HG03558 (cell line): ENCODE data around the gene AKIP1.
A peak's percentile ranks its signal among the peaks of the same experiment; 100 is the strongest.
"Not testable (repeated sequence)": the region's sequence is repeated elsewhere in the genome, so short reads cannot be mapped to it uniquely, and the experiment has no call there.

Source experiments
- ATAC-seq: cut with Tn5 transposase; IDR thresholded peaks from one replicate; pipeline ENCODE4 v1.9.1; 2021; ENCODE audit warnings: moderate number of reproducible peaks; ENCODE audit not compliant: unreplicated experiment; ENCODE audit errors: extremely low read depth

Gene AKIP1, protein sequence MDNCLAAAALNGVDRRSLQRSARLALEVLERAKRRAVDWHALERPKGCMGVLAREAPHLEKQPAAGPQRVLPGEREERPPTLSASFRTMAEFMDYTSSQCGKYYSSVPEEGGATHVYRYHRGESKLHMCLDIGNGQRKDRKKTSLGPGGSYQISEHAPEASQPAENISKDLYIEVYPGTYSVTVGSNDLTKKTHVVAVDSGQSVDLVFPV

DNA sequence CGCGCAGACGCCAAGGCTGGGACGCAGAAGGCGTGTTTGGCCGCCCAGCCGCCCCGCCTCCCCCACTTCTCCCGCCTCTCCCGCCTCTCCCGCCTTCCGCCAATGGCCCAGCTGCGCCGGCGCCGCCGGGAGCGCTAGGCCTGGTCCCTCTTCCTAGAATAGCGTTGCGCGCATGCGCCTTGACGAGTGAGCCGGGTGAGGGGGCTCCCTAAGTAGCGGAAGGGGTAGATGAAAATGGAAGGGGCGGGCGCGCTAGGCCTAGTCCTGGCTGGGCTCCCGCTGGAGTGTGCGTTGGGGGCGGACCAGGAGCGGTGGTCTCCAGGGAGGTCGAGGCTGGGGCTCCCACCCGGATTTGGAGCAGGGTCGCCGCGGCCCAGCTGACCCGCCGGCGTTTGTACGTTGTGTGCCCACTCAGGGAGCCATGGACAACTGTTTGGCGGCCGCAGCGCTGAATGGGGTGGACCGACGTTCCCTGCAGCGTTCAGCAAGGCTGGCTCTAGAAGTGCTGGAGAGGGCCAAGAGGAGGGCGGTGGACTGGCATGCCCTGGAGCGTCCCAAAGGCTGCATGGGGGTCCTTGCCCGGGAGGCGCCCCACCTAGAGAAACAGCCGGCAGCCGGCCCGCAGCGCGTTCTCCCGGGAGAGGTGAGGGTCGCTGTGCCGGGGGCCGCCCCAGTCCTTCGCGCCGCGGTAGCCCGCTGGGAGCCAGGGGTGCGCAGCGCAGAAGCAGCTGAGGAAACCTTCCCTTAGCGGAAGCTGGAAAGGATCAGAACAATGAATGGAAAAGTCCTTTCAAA lies at the start of gene AKIP1:
Gene AKIP1 (plus strand): TSS at position 161 of the 795 bp plus-strand sequence. CDS start 261 bp downstream, at position 422.
- ATAC-seq: peak; percentile 41

DNA sequence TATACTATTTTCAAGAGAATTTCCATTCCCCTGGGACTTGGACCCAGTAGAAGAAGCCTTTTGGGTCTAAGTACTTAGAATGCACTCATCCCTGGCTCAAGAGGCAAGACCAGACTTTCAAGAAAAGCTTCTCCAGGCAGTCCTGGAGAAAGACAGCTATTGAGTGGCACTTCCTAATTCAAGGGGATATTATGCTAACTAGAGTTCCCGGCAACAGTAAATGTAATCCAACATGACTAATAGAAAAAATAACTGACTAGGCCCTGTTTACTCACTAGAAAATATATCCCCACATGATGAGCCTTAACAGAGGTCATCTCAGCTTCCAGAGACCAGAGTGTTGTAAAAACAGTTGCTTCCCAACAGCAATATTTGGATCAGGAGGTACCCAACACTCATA lies 47.2 kb upstream of the AKIP1 start:
- ATAC-seq: no peak

DNA sequence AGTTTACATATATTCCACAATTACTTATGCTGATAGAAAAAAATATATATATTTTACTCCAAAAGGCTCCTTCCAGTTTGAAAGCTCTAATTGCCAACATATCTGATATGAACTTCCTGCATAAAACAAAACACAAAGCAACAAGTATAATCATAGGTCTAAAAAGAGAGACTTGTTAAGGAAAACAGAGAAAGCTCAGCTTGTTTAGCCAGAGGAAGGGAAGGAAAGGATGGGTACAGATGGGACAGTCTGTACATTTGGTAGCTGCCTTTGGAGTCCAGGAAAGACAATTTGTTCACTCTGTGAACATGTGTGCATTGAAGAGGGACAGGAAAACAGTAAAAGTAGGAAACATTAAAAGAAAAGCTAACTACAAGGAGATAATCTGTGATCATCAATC lies 45.7 kb upstream of the AKIP1 start:
- no peak for ATAC-seq

DNA sequence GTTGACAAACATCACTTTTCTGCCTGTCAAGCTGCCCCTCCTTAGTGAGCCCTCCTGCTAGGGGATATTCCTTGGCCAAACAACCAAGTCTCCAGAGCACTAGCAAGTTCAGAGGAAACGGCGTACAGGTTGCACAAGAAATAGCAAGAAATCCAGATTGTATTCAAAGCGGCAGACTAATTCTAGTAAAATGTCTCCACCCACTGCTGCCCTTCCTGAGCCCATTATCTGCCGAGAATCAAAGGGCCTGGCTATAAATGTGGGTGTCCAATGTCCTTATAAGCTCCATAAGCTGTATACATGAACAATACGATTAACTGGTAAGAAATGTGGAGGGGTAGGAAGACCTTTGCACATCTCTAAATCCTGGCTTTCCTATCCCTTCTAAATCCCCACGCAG lies 44.0 kb upstream of the AKIP1 start:
- no peak for ATAC-seq

DNA sequence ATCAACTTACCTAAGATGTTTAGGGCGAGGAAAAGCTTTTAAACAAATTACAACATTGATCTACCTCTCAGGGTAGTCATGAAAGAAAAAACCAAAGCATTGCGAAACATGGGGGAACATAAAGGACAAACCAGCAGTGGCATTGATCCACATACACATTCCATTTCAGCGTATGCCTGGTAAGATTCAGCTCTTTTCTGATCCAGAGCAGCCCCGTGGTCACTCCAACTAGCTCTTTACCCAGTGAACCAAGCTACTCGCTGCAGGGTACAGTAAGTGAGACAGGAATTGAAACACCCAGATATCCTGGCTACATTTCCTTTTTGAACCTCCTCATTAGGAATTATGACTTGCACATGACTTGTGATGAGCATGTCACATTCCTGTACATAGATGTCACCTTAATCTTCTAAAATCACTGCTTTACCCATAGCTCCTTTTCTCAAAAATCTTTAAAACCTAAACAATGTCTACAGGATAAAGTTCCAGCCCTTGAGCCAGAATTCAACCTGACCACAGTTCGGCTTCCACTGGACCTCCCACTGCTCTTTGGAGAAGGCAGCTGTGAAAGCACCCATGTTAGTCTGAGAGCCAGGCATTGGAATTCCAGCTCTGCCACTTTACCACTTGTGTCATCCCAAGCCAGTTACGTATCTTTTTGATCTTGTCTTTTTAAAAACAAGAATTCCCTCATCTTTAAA lies 42.9 kb upstream of the AKIP1 start:
- no peak for ATAC-seq

DNA sequence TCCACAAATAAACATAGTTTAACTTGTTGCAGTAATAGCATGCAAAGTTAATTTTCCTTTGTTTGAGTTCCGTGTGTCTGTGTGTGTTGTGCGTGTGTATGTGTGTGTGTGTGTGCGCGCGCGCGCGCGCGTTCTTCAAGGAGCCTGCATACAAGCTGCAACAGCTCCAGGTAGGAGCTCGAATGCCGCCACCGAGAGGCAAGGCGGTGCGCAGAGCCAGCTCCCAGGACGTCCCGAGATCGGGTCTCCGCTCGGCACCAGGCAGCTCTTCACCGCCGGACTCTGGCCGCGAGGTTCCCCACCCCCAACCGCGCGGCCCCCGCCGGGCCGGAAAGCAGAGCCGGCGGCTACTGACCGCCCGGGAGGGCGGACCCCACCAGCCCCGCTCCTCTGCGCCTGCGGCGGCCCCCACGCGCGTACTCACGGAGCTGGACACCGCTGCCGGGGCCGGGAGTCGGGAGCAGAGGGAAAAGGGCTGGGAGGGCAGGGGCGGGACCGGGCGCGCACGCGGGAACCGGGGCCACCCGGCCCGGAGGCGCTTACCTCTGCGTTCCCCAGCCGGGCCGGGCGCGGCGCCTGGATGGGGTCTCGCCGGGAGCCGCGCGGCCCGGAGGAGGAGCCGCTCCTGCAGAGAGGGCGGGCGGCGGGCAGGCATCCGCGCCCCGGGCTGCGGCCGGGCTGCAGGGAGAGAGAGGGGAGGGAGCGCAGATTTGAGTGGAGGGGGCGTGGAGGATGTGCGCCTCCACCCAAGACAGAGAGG lies 40.4 kb upstream of the AKIP1 start:
- no peak for ATAC-seq

DNA sequence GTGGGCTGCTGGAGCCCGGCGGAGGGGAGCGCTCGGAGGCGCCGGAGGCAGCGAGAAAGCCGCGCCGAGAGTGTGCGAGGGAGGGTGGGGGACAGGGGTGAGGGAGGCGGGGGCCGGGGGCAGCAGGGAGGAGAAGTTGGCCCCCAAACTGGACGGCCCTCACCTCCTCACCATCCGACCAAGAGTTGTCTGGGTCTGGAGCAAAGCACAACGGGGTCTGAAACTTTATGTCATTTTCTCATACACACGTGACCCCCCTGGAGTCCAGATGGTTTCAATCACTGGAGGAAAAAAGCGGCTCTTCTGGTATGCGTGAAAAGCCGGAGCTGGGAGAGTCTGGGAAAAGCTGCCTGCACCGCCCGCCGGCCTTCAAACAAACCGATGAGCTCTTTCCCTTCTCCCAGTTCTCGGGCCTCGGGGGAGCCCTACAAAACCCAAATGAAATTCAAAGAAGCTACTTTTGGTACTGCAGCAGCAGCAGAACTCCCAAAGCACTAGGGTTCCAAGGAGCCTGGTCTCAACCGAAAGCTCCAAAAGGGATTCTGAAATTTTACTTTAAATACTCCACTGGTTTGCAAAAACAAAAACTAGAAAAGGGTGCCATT lies 39.7 kb upstream of the AKIP1 start:
- no peak for ATAC-seq

DNA sequence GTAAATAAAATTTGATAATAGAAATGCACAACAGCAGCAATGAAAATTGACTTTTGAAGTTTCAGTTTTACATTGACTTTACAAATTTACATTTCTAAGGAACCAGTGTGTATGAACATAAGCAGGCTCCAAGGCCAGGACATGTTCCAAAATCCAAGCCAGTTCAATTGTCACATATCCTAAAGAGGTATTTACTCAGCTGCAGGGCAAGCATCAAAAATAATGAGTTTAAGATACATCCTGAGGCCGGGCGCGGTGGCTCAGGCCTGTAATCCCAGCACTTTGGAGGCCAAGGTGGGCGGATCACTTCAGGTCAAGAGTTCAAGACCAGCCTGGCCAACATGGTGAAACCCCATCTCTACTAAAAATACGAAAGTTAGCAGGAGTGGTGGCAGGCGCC lies 39.0 kb upstream of the AKIP1 start:
- no peak for ATAC-seq

DNA sequence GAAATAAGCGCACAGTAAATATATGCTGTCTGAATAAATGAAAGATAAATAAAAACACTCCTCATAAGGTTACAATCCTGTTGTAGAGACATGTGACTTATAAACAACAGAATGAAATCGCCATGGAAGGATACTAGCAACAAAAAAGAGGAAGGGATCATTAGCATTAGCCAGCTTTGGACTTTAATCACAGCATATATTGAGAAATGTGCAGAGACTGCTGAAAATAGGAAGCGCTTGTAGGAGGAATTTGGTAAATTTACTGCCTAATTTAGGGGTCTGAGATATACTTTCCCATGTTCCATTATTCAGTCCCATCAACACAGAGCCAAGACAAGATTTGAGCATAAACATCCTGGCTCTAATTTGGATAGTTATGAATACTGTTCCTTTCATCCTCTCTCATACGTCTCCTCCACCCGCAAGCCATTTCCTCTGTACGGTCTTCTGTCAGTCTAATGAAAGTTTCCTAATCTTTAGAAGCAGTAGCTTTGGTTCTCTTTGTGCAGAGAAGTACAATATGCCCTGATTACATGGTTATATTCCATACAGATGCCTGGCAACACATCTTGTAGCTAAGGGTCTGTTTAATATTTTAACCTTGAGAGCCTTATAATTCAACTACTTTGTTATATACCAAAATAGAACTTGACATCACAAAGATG lies 37.1 kb upstream of the AKIP1 start:
- no peak for ATAC-seq

DNA sequence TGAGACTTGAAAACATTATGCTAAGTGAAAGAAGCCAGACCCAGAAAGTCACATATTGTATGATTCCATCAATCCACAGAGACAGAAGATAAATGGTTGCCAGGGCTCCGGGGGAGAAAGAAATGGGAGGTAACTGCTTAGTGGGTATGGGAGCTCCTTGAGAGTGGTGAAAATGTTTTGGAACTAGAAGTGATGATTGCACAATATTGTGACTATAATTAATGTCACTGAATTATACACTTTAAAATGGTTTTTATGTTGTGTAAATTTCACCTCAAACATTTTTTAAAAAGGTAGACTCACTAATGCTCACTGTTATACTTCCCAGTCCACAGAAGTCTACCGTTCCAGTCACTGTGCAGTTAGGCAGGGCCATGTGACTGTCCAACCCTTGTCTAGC lies 32.2 kb upstream of the AKIP1 start:
- ATAC-seq: no peak

DNA sequence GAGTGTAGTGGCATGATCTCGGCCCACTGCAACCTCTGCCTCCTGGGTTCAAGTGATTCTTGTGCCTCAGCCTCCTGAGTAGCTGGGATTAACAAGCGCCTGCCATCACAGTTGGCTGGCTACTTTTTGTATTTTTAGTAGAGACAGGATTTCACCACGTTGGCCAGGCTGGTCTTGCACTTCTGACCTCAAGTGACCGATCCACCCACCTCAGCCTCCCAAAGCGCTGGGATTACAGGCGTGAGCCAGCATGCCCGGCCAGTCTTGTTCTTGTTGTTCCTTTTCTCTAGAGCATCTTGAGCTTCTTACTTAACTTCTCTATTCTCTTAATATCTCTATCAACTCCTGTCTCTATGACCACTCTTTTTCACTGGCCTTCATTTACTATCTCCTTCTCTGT lies 29.4 kb upstream of the AKIP1 start:
- ATAC-seq: not testable (repeated sequence)

DNA sequence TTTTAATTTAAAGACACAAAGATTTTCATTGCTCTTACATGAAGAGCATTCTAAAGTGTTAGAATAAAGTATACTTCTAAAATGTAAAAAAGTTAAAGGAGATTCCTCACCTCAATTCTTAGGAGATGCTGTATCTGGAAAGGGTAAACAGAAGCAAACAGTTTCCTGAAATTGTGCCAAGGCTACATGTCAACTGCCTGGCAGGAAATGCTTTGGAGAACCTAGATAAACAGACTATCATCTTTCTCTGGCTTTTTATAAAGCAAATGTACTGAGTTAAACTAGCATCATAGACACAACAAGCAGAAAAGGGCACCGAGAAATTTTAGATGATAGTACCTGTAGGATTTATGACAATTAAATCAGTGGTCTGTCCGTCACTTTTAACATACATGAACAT lies 24.7 kb upstream of the AKIP1 start:
- no peak for ATAC-seq

DNA sequence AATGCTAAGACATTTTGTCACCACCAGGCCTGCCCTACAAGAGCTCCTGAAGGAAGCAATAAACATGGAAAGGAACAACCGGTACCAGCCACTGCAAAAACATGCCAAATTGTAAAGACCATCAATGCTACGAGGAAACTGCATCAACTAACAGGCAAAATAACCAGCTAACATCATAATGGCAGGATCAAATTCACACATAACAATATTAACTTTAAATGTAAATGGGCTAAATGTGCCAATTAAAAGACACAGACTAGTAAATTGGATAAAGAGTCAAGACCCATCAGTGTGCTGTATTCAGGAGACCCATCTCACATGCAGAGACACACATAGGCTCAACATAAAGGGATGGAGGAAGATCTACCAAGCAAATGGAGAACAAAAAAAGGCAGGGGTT lies 19.8 kb upstream of the AKIP1 start:
- ATAC-seq: not testable (repeated sequence)

DNA sequence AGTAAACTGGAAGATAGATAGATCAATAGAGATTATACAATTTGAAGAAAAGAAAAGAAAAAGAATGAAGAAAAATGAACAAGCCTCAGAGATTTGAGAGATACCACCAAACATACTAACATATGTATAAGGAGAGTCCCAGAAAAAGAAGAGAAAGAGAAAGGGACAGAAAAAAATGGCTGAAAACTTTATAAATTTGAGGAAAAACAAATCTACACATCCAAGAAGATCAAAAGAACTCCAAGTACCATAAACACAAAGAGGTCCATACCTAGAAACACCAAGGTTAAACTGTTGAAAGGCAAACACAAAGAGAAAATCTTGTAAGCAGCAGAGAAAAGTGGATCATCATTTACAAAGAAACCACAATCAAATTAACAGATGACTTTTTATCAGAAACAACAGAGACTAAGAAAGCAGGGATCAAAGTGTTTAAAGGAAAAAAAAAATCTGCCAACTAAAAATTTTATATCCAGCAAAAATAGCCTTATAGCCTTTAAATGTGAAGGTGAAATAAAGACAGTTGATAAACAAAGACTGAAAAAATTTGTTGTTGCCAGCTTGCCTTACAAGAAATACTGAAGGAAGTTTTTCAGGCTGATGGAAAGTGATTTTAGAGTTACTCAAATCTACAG lies 11.8 kb upstream of the AKIP1 start:
- no peak for ATAC-seq

DNA sequence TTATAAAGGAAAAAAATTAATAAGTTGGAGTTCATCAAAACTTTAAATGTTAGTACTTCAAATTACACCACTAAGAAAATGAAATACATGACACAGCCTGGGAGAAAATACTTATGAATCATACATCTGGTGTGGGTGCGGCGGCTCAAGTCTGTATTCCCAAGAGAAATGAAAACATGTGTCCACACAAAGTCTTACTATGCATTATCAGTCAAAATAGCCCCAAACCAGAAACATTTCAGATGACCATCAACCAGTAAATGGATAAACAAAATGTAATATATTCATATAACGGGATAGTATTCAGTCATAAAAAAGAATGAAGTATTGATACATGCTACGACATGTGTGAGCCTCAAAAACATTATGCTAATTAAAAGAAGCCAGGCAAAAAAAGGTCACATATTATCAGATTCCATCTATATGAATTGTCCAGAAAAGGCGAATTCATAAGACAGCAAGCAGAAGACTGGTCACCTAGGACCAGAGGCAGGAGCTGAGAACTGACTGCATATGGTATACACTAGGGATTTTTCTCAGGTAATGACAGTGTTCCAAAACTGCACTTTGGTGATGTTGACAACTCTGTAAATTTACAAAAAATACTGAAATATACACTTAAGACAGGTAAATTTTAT lies 5.3 kb upstream of the AKIP1 start:
- no peak for ATAC-seq

DNA sequence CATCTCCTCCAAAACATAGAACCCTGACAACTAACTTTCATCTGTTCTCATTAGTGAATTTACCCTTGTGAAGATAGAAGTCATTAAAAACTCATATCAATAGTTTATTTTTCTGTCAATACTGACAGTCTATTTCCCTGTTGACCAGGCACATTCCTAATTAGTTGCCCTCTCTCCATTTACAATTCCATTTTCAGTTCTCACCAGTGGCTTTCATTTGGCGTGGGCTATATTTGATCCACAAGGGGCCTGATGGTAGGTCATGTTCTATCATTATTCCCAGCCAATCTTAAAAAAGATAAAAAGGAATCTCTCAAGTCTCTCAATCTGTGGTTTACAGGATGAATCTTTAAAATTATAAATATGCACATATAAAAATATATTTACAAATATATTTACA lies 3.9 kb upstream of the AKIP1 start:
- no peak for ATAC-seq

DNA sequence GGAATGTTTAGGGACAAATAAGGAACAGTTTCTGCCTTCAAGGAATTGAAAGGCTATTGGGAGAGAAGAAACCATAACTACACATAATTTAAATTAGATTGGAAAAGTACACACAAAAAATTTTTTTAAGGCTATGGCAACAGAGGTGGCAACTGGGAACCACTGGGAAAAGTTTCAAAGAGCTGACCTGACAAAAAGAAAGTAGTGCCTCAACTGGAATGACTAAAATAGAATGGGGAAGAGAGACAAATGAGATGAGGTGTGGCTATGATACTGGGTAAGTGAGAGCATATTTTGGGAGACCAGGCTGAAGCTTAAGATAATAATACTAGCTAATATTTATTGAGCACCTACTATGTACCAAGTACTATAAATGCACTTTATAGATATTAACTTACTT lies 2.9 kb upstream of the AKIP1 start:
- ATAC-seq: no peak

DNA sequence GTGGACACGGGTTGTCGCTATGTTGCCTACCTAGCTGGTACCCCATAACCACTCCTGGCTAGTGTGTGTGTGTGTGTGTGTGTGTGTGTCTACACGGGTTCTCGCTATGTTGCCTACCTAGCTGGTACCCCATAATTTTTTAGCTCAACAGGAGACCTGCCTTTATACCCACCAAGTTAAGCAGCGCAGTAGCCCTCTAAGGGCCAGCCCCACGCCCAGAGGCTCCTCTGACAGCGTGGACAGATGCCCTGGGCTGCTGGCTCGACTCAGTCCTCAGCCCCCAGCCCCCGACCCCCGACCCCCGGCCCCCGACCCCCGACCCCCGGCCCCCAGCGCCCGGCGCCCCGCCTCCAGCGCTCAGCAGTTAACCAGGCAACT lies 351 bp upstream of the AKIP1 start:
- ATAC-seq: no peak
